Dermis microvascular lymphatic vessel endothelial cell (primary cell): ENCODE data around the gene TMEM30B. TPM values are rescaled to one million over a fixed set of nuclear protein-coding genes. Genes with fewer than 3 reads are reported as not detected.

Experiments used
- DNase-seq, 2 donors: peaks; one replicate each; pipeline versions ENCODE4 v3.0.0 to v3.0.0-alpha.2; 2010; ENCODE audit warnings: low read depth in 2 of 2
- total RNA-seq: library from RNA; depleted of rRNA; stranded (reverse); fragments of >200 nt; gene quantifications from 2 replicates; pipeline ENCODE4 v1.2.1, GENCODE V29; 2014

TMEM30B gene
- total RNA-seq, 1 donor from 2014 or later: 0.13 TPM

- no peak for DNase-seq
Observed at GRCh38 chr14:61234215-61234916, 46.8 kb downstream of the TMEM30B start.

DNA sequence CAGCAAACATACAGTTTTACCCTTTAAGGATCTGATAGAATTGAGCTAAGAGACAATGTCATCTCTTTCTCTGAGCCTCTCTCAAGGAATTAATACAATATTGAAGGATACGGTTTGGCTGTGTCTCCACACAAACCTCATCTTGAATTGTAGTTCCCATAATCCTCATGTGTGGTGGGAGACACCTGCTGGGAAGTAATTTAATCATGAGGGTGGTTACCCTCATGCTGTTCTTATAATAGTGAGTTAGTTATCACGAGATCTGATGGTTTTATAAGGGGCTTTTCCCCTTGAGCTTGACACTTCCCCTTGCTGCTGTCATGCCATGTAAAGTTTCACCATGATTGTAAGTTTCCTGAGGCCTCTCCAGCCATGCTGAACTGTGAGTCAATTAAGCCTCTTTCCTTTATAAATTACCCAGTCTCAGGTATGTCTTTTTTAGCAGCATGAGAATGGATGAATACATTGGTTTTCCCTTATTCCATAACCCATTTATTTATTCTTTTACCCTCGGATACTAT lies 47.6 kb downstream of the TMEM30B start:
- peak in 1 of 2 donors; percentile 27 for DNase-seq

DNA sequence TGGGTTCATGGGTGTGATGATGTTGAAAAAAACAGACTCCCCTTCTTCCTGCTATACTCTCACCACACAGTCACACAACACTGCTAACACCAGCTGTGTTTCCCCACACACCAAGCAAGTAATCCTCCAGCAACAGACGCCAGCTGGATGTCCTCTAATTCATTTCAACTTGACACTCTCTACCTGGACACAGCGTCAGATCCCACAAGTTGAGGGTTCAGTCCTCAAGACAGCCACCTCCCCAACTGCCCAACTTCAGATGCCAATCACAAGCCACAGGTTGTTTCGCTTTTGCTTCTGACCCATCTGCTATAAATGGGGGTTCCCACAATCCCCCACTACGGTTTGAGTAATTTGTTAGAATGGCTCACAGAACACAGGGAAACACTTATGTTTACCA lies 49.3 kb downstream of the TMEM30B start:
- DNase-seq: no peak

GRCh38 chr14:61229981-61230380 lies 51.2 kb downstream of the TMEM30B start:
- DNase-seq: no peak

GRCh38 chr14:61229475-61229888 lies 51.7 kb downstream of the TMEM30B start:
- no peak for DNase-seq

DNA sequence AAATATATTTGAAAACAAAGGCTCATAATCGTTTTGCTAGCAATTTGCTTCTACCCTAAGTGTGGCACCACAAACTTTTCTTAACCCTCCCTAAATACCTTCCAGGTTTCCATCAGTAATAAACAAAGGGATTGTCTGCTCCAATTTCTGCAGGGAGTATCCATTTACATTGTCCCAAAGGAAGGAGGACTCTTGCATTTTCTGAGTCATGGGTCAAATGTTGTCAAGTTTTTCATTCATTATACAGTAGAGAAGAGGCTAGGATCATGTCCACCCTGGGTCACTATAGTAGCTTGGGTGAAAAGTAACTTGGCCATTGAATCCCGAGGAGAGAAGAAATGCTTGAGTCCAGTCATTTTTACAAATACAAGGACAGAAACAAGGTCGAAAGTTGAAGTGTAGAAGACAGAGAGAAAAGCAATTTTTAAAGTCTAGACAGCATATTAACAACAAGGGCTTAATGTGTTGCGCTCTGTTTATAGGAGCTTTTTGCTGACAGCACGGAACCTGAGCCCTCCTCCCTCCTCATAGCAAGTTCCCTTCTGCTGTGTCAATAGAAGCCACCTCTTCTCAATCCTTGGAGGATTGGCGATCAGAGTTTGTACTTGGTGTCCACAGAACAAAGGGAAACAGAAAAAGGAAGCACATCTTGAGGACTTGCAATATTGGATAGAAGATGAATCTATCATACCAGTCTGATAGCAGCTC lies 53.1 kb downstream of the TMEM30B start:
- no peak for DNase-seq

Other genes starting within 250 kb of the TMEM30B start
- gene PRKCH, start 40.2 kb upstream of the TMEM30B start, total RNA-seq: 209 and 243 TPM in 2 replicates